ENCODE measurements around the gene RC3H1. TPM values are rescaled to one million over a fixed set of nuclear protein-coding genes. Genes with fewer than 3 reads are reported as not detected.

RC3H1 gene
- total RNA-seq, 1 experiment from 2014 or later = 26.9 TPM

- intact Hi-C loops (cut with micrococcal nuclease) = no loop called here
- no peak within 1 kb of the TSS for H3K27ac Mint-ChIP-seq (ENCODE audit: low read depth, unreplicated experiment)
- H3K9me3 Mint-ChIP-seq (ENCODE audit: unreplicated experiment) = no peaks in the 10 kb centered on the region
These were observed 105.0 kb downstream of the RC3H1 start, which contains the start of gene SERPINC1 for GRCh38 chr1:173917149-173917548. Gene SERPINC1 (minus strand): TSS chr1:173917327. CDS start chr1:173917259, 68 bp downstream.

GRCh38 chr1:173916667-173917066 is 105.5 kb downstream of the RC3H1 start:
- no peak for DNase-seq (ENCODE audit: unreplicated experiment)
- Mint-ChIP-seq H3K36me3 (ENCODE audit: insufficient read depth, unreplicated experiment) (no peaks in the 10 kb centered on the region), H3K27ac (ENCODE audit: low read depth, unreplicated experiment) (no peak overlapping the region), H3K9me3 (ENCODE audit: unreplicated experiment) (no peaks in the 10 kb centered on the region), H3K4me3 (ENCODE audit: unreplicated experiment) (no peak overlapping the region), H3K4me1 (ENCODE audit: insufficient read depth, unreplicated experiment) (no peaks in the 10 kb centered on the region), H3K27me3 (ENCODE audit: insufficient read depth, unreplicated experiment) (no peaks in the 10 kb centered on the region)
- CTCF ChIA-PET = interaction anchor here (0.5 kb wide), 1 partner anchor 431 kb away, joined by 3 read pairs; no protein-coding TSS in a partner anchor
- no peak for TF ChIP-seq CTCF (IDR thresholded peaks at IDR 0.05; ENCODE audit: unreplicated experiment)
- BruUV-seq (replicated peaks) = no TSS peak
- POLR2A ChIA-PET = interaction anchor here (0.7 to 1.5 kb wide), 3 partner anchors 9 to 75 kb away, joined by 3 to 4 read pairs (median 3); partner anchors contain the start of genes GAS5 and ZBTB37
- intact Hi-C loops (cut with micrococcal nuclease) = no loop called here

More at GRCh38 chr1:173917149-173917548, 105.0 kb downstream of the RC3H1 start, which contains the start of gene SERPINC1:
- no peak for TF ChIP-seq CTCF (IDR thresholded peaks at IDR 0.05; ENCODE audit: unreplicated experiment)
- Mint-ChIP-seq H3K4me3 (ENCODE audit: unreplicated experiment) (no peak within 1 kb of the TSS), H3K36me3 (ENCODE audit: insufficient read depth, unreplicated experiment) (no peaks in the 10 kb centered on the region), H3K4me1 (ENCODE audit: insufficient read depth, unreplicated experiment) (no peaks in the 10 kb centered on the region), H3K27me3 (ENCODE audit: insufficient read depth, unreplicated experiment) (no peaks in the 10 kb centered on the region)
- CTCF ChIA-PET = interaction anchor here (0.5 to 1.1 kb wide), 4 partner anchors 8 to 432 kb away, joined by 3 to 4 read pairs (median 3); no protein-coding TSS in a partner anchor
- no TSS peak for BruUV-seq (replicated peaks)
- DNase-seq (ENCODE audit: unreplicated experiment) = no peak
- POLR2A ChIA-PET = interaction anchor here (0.7 to 1.5 kb wide), 2 partner anchors 9 to 49 kb away, joined by 3 to 4 read pairs; partner anchors contain the start of genes GAS5 and ZBTB37

GRCh38 chr1:173915596-173915995 is 106.6 kb downstream of the RC3H1 start:
- H3K9me3 Mint-ChIP-seq (ENCODE audit: unreplicated experiment) = no peaks in the 10 kb centered on the region
- no peaks in the 10 kb centered on the region for H3K4me1 Mint-ChIP-seq (ENCODE audit: insufficient read depth, unreplicated experiment)
- no peaks in the 10 kb centered on the region for H3K27me3 Mint-ChIP-seq (ENCODE audit: insufficient read depth, unreplicated experiment)
- no peak for TF ChIP-seq CTCF (IDR thresholded peaks at IDR 0.05; ENCODE audit: unreplicated experiment)
- CTCF ChIA-PET = interaction anchor here (0.5 to 1.6 kb wide), 10 partner anchors 10 to 1085 kb away, joined by 3 to 5 read pairs (median 4); no protein-coding TSS in a partner anchor
- no peak overlapping the region for H3K4me3 Mint-ChIP-seq (ENCODE audit: unreplicated experiment)
- no peak for DNase-seq (ENCODE audit: unreplicated experiment)
- H3K27ac Mint-ChIP-seq (ENCODE audit: low read depth, unreplicated experiment) = no peak overlapping the region
- BruUV-seq (replicated peaks) = no TSS peak
- POLR2A ChIA-PET = interaction anchor here (0.7 to 1.2 kb wide), 2 partner anchors 76 to 107 kb away, joined by 3 to 5 read pairs; no protein-coding TSS in a partner anchor
- intact Hi-C loops (cut with micrococcal nuclease) = no loop called here
- H3K36me3 Mint-ChIP-seq (ENCODE audit: insufficient read depth, unreplicated experiment) = no peaks in the 10 kb centered on the region

GRCh38 chr1:173914366-173914871 is 107.7 kb downstream of the RC3H1 start:
- TF ChIP-seq CTCF (IDR thresholded peaks at IDR 0.05; ENCODE audit: unreplicated experiment) = peak; percentile 78
- intact Hi-C loops (cut with micrococcal nuclease) = no loop called here
- no TSS peak for BruUV-seq (replicated peaks)
- Mint-ChIP-seq H3K27ac (ENCODE audit: low read depth, unreplicated experiment) (no peak overlapping the region), H3K4me3 (ENCODE audit: unreplicated experiment) (no peak overlapping the region), H3K4me1 (ENCODE audit: insufficient read depth, unreplicated experiment) (no peaks in the 10 kb centered on the region), H3K9me3 (ENCODE audit: unreplicated experiment) (no peaks in the 10 kb centered on the region), H3K36me3 (ENCODE audit: insufficient read depth, unreplicated experiment) (no peaks in the 10 kb centered on the region), H3K27me3 (ENCODE audit: insufficient read depth, unreplicated experiment) (no peaks in the 10 kb centered on the region)
- DNase-seq (ENCODE audit: unreplicated experiment) = peak; percentile 79
- ChIA-PET CTCF (interaction anchor here (0.6 to 1.6 kb wide), 8 partner anchors 12 to 494 kb away, joined by 3 to 5 read pairs (median 4); no protein-coding TSS in a partner anchor), POLR2A (interaction anchor here (1.7 kb wide), 1 partner anchor 45 kb away, joined by 3 read pairs; no protein-coding TSS in a partner anchor)
